Neural cell (in vitro differentiated cells): ENCODE results near the gene RNU7-1. TPM values are rescaled to one million over a fixed set of nuclear protein-coding genes. Genes with fewer than 3 reads are reported as not detected.

Experiments
- H2AFZ ChIP-seq: fragments of 200-600, 300-800 bp; sonication (generic), shearing (Covaris generic); 2 replicates; pipeline ENCODE4 v1.6.0; 2014; ENCODE audit warnings: low read depth, mild to moderate bottlenecking, antibody characterized with exemption, low read length, moderate library complexity
- H3F3A ChIP-seq: fragments of 200-600 bp; shearing (Covaris generic); 2 replicates; pipeline ENCODE4 v1.6.1; 2016; ENCODE audit warnings: mild to moderate bottlenecking, moderate library complexity, mixed read lengths, antibody characterized with exemption, low read length; ENCODE audit not compliant: insufficient read depth, poor library complexity, severe bottlenecking
- H3K27ac ChIP-seq: fragments of 200-600, 300-800 bp; sonication (generic), shearing (Covaris generic); 2 replicates; pipeline ENCODE4 v1.5.1; 2014; ENCODE audit warnings: mild to moderate bottlenecking, low read length, moderate library complexity
- H3K27me3 ChIP-seq: fragments of 300-800, 200-600 bp; sonication (generic), shearing (Covaris generic); 2 replicates; pipeline ENCODE4 v1.6.0; 2014; ENCODE audit warnings: mild to moderate bottlenecking, low read depth, low read length, moderate library complexity; ENCODE audit not compliant: insufficient read depth
- H3K36me3 ChIP-seq: fragments of 300-800, 200-600 bp; sonication (generic), shearing (Covaris generic); 2 replicates; pipeline ENCODE4 v1.5.1; 2014; ENCODE audit warnings: mild to moderate bottlenecking, antibody characterized with exemption, low read length, moderate library complexity; ENCODE audit not compliant: insufficient read depth
- H3K4me2 ChIP-seq: fragments of 300-800, 200-600 bp; sonication (generic), shearing (Covaris generic); 2 replicates; pipeline ENCODE4 v1.6.0; 2014; ENCODE audit warnings: mild to moderate bottlenecking, low read length
- H3K4me3 ChIP-seq: fragments of 300-800, 200-600 bp; sonication (generic), shearing (Covaris generic); 2 replicates; pipeline ENCODE4 v1.5.1; 2014; ENCODE audit warnings: mild to moderate bottlenecking, low read length, moderate library complexity
- H3K79me2 ChIP-seq: fragments of 200-600 bp; shearing (Covaris generic); replicated peaks from 2 replicates; pipeline ENCODE4 v1.6.0; 2014; ENCODE audit warnings: mild to moderate bottlenecking, low read length, moderate library complexity; ENCODE audit not compliant: insufficient read depth
- H3K9ac ChIP-seq: fragments of 300-800, 200-600 bp; sonication (generic), shearing (Covaris generic); 2 replicates; pipeline ENCODE4 v1.6.1; 2016; ENCODE audit warnings: mild to moderate bottlenecking, low read length, mixed read lengths
- H3K9me2 ChIP-seq: fragments of 200-600 bp; shearing (Covaris generic); 2 replicates; pipeline ENCODE4 v1.6.1; 2016; ENCODE audit warnings: mild to moderate bottlenecking, low read length, mixed read lengths; ENCODE audit not compliant: insufficient read depth
- H3K9me3 ChIP-seq: fragments of 200-600, 300-800 bp; sonication (generic), shearing (Covaris generic); 2 replicates; pipeline ENCODE4 v1.6.1; 2016; ENCODE audit warnings: mild to moderate bottlenecking, mixed run types, low read length, moderate library complexity, mixed read lengths
- H4K20me1 ChIP-seq: fragments of 200-600 bp; shearing (Covaris generic); 2 replicates; pipeline ENCODE4 v1.6.1; 2016; ENCODE audit warnings: mild to moderate bottlenecking, mixed run types; ENCODE audit not compliant: insufficient read depth
- CTCF ChIP-seq: fragments of 450-650 bp; IDR thresholded peaks from 2 replicates; pipeline ENCODE4 v1.5.1; 2014; ENCODE audit warnings: antibody characterized with exemption, mild to moderate bottlenecking, moderate library complexity; ENCODE audit not compliant: poor library complexity, severe bottlenecking
- EP300 ChIP-seq: fragments of 450-650 bp; conservative IDR thresholded peaks from 2 replicates; pipeline ENCODE4 v1.6.1; 2014; ENCODE audit warnings: antibody characterized with exemption, mild to moderate bottlenecking, moderate library complexity; ENCODE audit not compliant: poor library complexity, severe bottlenecking
- EZH2 ChIP-seq: fragments of 200-600, 300-800 bp; shearing (Covaris generic), sonication (generic); IDR thresholded peaks from 2 replicates; pipeline ENCODE4 v1.6.1; 2014; ENCODE audit warnings: antibody characterized with exemption, low read length, borderline replicate concordance, mild to moderate bottlenecking; ENCODE audit not compliant: insufficient read depth, poor library complexity, severe bottlenecking
- MXI1 ChIP-seq: fragments of 450-650 bp; conservative IDR thresholded peaks from 2 replicates; pipeline ENCODE4 v1.6.1; 2014; ENCODE audit warnings: antibody characterized with exemption, mild to moderate bottlenecking; ENCODE audit not compliant: poor library complexity, severe bottlenecking
- POLR2AphosphoS5 ChIP-seq: IDR thresholded peaks from 2 replicates; pipeline ENCODE4 v1.6.1; 2012
- RAD21 ChIP-seq: fragments of 450-650 bp; conservative IDR thresholded peaks from 2 replicates; pipeline ENCODE4 v1.6.1; 2014; ENCODE audit warnings: antibody characterized with exemption, mild to moderate bottlenecking, moderate library complexity
- REST ChIP-seq: IDR thresholded peaks from 2 replicates; pipeline ENCODE4 v1.6.1; 2012; ENCODE audit warnings: borderline replicate concordance
- SMC3 ChIP-seq: fragments of 450-650 bp; conservative IDR thresholded peaks from 2 replicates; pipeline ENCODE4 v1.6.1; 2014; ENCODE audit warnings: antibody characterized with exemption, mild to moderate bottlenecking, moderate library complexity; ENCODE audit not compliant: poor library complexity
- TAF1 ChIP-seq: IDR thresholded peaks from 2 replicates; pipeline ENCODE4 v1.6.1; 2012; ENCODE audit warnings: low read depth
- polyA plus RNA-seq: library from polyadenylated mRNA; depleted of rRNA; stranded (reverse); fragments of >200 nt; gene quantifications from 2 replicates; pipeline ENCODE4 v1.2.3, GENCODE V29; 2014

Gene RNU7-1
- polyA plus RNA-seq, 1 donor from 2014 or later, result not detected

GRCh38 chr12:6915789-6916285, 27.8 kb upstream of the RNU7-1 start:
- H3K79me2 ChIP-seq, result peaks cover 16% of the 10 kb centered on the region
- peak overlapping the region; percentile 96 for H3K9ac ChIP-seq
- no peaks in the 10 kb centered on the region for H4K20me1 ChIP-seq
- no peak for TF ChIP-seq RAD21
- no peak for TF ChIP-seq MXI1
- no peak for TF ChIP-seq POLR2AphosphoS5
- no peak for TF ChIP-seq EZH2
- TF ChIP-seq TAF1, result no peak
- TF ChIP-seq EP300, result no peak
- TF ChIP-seq CTCF, result no peak
- TF ChIP-seq REST, result no peak
- TF ChIP-seq SMC3, result no peak
- no peaks in the 10 kb centered on the region for H3K36me3 ChIP-seq
- H3K27me3 ChIP-seq, result no peaks in the 10 kb centered on the region
- no peaks in the 10 kb centered on the region for H3K9me2 ChIP-seq
- H3F3A ChIP-seq, result no peaks in the 10 kb centered on the region
- no peak overlapping the region for H2AFZ ChIP-seq
- no peak overlapping the region for H3K27ac ChIP-seq
- H3K4me2 ChIP-seq, result peak overlapping the region; percentile 88
- no peaks in the 10 kb centered on the region for H3K9me3 ChIP-seq
- peak overlapping the region; percentile 97 for H3K4me3 ChIP-seq

- H4K20me1 ChIP-seq, result no peaks in the 10 kb centered on the region
- H3K36me3 ChIP-seq, result no peaks in the 10 kb centered on the region
- H2AFZ ChIP-seq, result no peak overlapping the region
- no peak overlapping the region for H3K27ac ChIP-seq
- H3K79me2 ChIP-seq, result peaks cover 16% of the 10 kb centered on the region
- H3K9ac ChIP-seq, result no peak overlapping the region
- no peaks in the 10 kb centered on the region for H3F3A ChIP-seq
- no peak overlapping the region for H3K4me2 ChIP-seq
- no peaks in the 10 kb centered on the region for H3K9me3 ChIP-seq
- no peaks in the 10 kb centered on the region for H3K27me3 ChIP-seq
- H3K9me2 ChIP-seq, result no peaks in the 10 kb centered on the region
- TF ChIP-seq REST (no peak), POLR2AphosphoS5 (no peak), RAD21 (no peak), EP300 (no peak), EZH2 (no peak), SMC3 (no peak), MXI1 (no peak), CTCF (no peak), TAF1 (no peak)
- peak overlapping the region; percentile 97 for H3K4me3 ChIP-seq
Measured at GRCh38 chr12:6916426-6917200, 27.0 kb upstream of the RNU7-1 start.
